Uterus (tissue), 4 donors: ENCODE data around the gene SLC2A5. TPM values are rescaled to one million over a fixed set of nuclear protein-coding genes. Genes with fewer than 3 reads are reported as not detected.

Experiments used
- DNase-seq, 2 donors: peaks; one replicate each; pipeline ENCODE4 v3.0.0-alpha.2; 2019 to 2020
- H3K27ac ChIP-seq, 2 donors: fragments of 200-600 bp; sonication (generic); 1 replicate in 1 of 2; 2 replicates in 1 of 2; pipeline ENCODE4 v1.5.1; 2016 to 2018
- H3K27me3 ChIP-seq, 2 donors: fragments of 200-600 bp; sonication (generic); one replicate each; pipeline ENCODE4 v1.5.1; 2018 to 2019; ENCODE audit warnings: control low read depth in 1 of 2
- H3K36me3 ChIP-seq, 2 donors: fragments of 200-600 bp; sonication (generic); one replicate each; pipeline ENCODE4 v1.5.1; 2019; ENCODE audit warnings: control low read depth in 1 of 2
- H3K4me1 ChIP-seq, 2 donors: fragments of 200-600 bp; sonication (generic); one replicate each; pipeline ENCODE4 v1.5.1; 2018 to 2019; ENCODE audit warnings: control low read depth in 1 of 2
- H3K4me3 ChIP-seq, 2 donors: fragments of 200-600 bp; sonication (generic); 1 replicate in 1 of 2; 2 replicates in 1 of 2; pipeline ENCODE4 v1.5.1; 2018 to 2019; ENCODE audit warnings: mild to moderate bottlenecking in 1 of 2
- H3K9me3 ChIP-seq, 2 donors: fragments of 200-600 bp; sonication (generic); one replicate each; pipeline ENCODE4 v1.5.1; 2019; ENCODE audit warnings: control low read depth in 1 of 2
- POLR2A ChIP-seq, 2 donors: fragments of 450-650 bp; IDR thresholded peaks; one replicate each; pipeline ENCODE4 v1.6.1; 2016; ENCODE audit warnings: antibody characterized with exemption in 2 of 2, mild to moderate bottlenecking in 1 of 2, moderate library complexity in 1 of 2
- intact Hi-C: fragments of 100-400 bp; cut with DNase I; formaldehyde crosslinking; loops from one replicate; pipeline ENCODE4 v1.15.1; 2023; ENCODE audit warnings: low total_unique reads
- total RNA-seq, 4 donors: library from RNA; depleted of rRNA in 3 of 4; stranded (reverse); fragments of >200 nt in 3 of 4; gene quantifications; one replicate each; pipeline versions ENCODE4 v1.1.0 to v1.2.4, GENCODE V29; 2014 to 2023
- TF ChIP-seq, protein P1 (sequence below), 4 experiments: fragments of 200-600 bp in 2 of 4; fragments of 450-650 bp in 2 of 4; sonication (generic) in 2 of 4; IDR thresholded peaks; one replicate each; pipeline ENCODE4 v1.5.1; 2016 to 2019; ENCODE audit warnings: antibody characterized with exemption in 4 of 4, mild to moderate bottlenecking in 2 of 4, moderate library complexity in 1 of 4
- donor health status: DM: yes; HTN: yes; CAD: no.

The SLC2A5 gene
- total RNA-seq, 4 donors from 2014 or later = 1.1 to 2.4 TPM; not detected in 2

DNA sequence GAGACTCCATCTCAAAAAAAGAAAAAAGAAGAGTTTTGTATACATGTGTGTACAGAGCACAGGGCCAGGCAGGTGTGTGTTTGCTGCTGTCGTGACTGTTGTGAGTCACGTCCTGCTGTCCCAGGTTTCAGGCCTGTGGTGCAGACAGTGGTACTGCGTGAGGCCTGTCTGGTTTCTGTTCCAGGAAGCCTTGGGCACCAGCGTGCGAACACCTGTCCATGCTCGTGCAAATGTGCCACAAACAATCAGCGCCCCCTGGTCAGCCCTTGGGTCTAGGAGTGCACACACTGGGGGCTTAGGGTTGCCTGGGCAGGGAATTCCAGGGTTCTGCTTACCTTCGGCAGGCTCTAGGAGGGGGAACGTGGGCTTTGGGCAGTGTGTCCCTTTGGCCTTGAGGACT lies 42.5 kb upstream of the SLC2A5 start:
- Histone ChIP-seq H3K4me3 (no peak overlapping the region), H3K27ac (no peak overlapping the region), H3K27me3 (no peaks in the 10 kb centered on the region), H3K4me1 (no peaks in the 10 kb centered on the region), H3K9me3 (no peaks in the 10 kb centered on the region), H3K36me3 (no peaks in the 10 kb centered on the region)
- TF ChIP-seq POLR2A (IDR thresholded peaks at IDR 0.05) = no peak
- TF ChIP-seq, protein P1, sequence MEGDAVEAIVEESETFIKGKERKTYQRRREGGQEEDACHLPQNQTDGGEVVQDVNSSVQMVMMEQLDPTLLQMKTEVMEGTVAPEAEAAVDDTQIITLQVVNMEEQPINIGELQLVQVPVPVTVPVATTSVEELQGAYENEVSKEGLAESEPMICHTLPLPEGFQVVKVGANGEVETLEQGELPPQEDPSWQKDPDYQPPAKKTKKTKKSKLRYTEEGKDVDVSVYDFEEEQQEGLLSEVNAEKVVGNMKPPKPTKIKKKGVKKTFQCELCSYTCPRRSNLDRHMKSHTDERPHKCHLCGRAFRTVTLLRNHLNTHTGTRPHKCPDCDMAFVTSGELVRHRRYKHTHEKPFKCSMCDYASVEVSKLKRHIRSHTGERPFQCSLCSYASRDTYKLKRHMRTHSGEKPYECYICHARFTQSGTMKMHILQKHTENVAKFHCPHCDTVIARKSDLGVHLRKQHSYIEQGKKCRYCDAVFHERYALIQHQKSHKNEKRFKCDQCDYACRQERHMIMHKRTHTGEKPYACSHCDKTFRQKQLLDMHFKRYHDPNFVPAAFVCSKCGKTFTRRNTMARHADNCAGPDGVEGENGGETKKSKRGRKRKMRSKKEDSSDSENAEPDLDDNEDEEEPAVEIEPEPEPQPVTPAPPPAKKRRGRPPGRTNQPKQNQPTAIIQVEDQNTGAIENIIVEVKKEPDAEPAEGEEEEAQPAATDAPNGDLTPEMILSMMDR (IDR thresholded peaks at IDR 0.05) = no peak
- intact Hi-C loops = no loop called here
- peak in 1 of 2 donors; percentile 11 for DNase-seq

- Histone ChIP-seq H3K36me3 (no peaks in the 10 kb centered on the region), H3K4me3 (no peak overlapping the region), H3K27ac (no peak overlapping the region), H3K4me1 (no peaks in the 10 kb centered on the region), H3K27me3 (no peaks in the 10 kb centered on the region), H3K9me3 (no peaks in the 10 kb centered on the region)
- DNase-seq = peak in 1 of 2 donors; percentile 21
- intact Hi-C loops = no loop called here
- no peak for TF ChIP-seq POLR2A (IDR thresholded peaks at IDR 0.05)
- TF ChIP-seq, protein P1 (IDR thresholded peaks at IDR 0.05) = no peak
Observed at GRCh38 chr1:9111357-9111691, 41.9 kb upstream of the SLC2A5 start.

GRCh38 chr1:9110669-9111356 lies 41.4 kb upstream of the SLC2A5 start:
- TF ChIP-seq, protein P1 (IDR thresholded peaks at IDR 0.05) = peak; percentile 90 to 92 (median 92)
- no peak for TF ChIP-seq POLR2A (IDR thresholded peaks at IDR 0.05)
- peak; percentile 90 to 92 for DNase-seq
- no peaks in the 10 kb centered on the region for H3K27me3 ChIP-seq
- H3K4me1 ChIP-seq = no peaks in the 10 kb centered on the region
- H3K27ac ChIP-seq = no peak overlapping the region
- H3K9me3 ChIP-seq = no peaks in the 10 kb centered on the region
- H3K36me3 ChIP-seq = no peaks in the 10 kb centered on the region
- intact Hi-C loops = no loop called here
- no peak overlapping the region for H3K4me3 ChIP-seq

GRCh38 chr1:9108056-9108665 lies 38.7 kb upstream of the SLC2A5 start:
- TF ChIP-seq POLR2A (IDR thresholded peaks at IDR 0.05) = no peak
- TF ChIP-seq, protein P1 (IDR thresholded peaks at IDR 0.05) = no peak
- H3K9me3 ChIP-seq = no peaks in the 10 kb centered on the region
- no peak overlapping the region for H3K27ac ChIP-seq
- H3K36me3 ChIP-seq = no peaks in the 10 kb centered on the region
- no peaks in the 10 kb centered on the region for H3K27me3 ChIP-seq
- H3K4me1 ChIP-seq = no peaks in the 10 kb centered on the region
- intact Hi-C loops = no loop called here
- DNase-seq = no peak
- H3K4me3 ChIP-seq = no peak overlapping the region

GRCh38 chr1:9107136-9107535 lies 37.7 kb upstream of the SLC2A5 start:
- H3K27me3 ChIP-seq = no peaks in the 10 kb centered on the region
- no peaks in the 10 kb centered on the region for H3K36me3 ChIP-seq
- no peak for DNase-seq
- TF ChIP-seq, protein P1 (IDR thresholded peaks at IDR 0.05) = no peak
- TF ChIP-seq POLR2A (IDR thresholded peaks at IDR 0.05) = no peak
- no peak overlapping the region for H3K27ac ChIP-seq
- H3K4me3 ChIP-seq = no peak overlapping the region
- no peaks in the 10 kb centered on the region for H3K9me3 ChIP-seq
- intact Hi-C loops = no loop called here
- H3K4me1 ChIP-seq = no peaks in the 10 kb centered on the region
